ENCODE measurements around the gene JMJD8.
A peak's percentile ranks its signal among the peaks of the same experiment; 100 is the strongest.

The JMJD8 gene

DNA sequence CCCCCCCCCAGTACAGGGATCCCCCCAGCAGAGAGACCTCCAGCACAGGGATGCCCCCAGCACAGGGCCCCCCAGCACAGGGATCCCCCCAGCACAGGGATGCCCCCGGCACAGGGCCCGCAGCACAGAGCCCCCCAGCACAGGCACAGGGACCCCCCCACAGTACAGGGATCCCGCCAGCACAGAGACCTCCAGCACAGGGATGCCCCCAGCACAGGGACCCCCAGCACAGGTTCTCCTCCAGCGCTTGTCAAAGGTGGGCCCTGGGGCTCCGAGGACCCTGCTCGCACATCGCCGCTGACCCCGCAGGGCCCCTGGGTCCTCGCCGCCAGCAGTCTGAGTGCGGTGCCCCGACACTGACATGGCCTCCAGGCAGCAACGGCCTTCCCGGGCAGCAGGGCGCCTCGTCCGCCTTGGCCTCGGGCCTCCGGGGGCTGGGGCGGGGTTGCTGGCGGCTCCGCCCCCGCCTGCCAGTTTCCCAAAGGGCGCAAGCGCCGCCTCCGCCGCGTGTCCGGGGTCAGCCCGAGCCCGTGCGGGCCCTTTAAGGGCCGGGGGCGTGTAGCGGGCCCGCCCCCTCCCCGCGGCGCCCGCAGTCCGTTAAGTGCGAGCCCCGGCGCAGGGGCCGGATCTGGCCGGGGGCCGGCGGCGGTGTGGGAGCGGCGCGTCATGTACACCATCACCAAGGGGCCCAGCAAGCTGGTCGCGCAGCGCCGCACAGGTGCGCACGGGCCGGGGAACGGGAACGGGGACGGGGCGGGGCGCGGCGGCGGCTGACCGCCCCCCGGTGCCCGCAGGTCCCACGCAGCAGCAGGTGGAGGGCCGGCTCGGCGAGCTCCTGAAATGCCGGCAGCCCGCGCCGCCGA is 42.6 kb downstream of the JMJD8 start, which contains the start of gene MCRIP2:
TSS of gene MCRIP2 (plus strand) at position 503 of the 863 bp plus-strand sequence. CDS start at position 667, 164 bp downstream.
- Histone ChIP-seq H3K9ac (ENCODE audit: low read length) (peak within 1 kb of the TSS; percentile 70), H3K27me3 (ENCODE audit: low read length) (no peaks in the 10 kb centered on the region), H3K27ac (ENCODE audit: low read depth, low read length) (peak within 1 kb of the TSS; percentile 74), H3F3A (ENCODE audit: insufficient read depth) (peaks cover 26% of the 10 kb centered on the region), H3K79me2 (ENCODE audit: insufficient read depth, low read length) (peaks cover 13% of the 10 kb centered on the region), H3K4me2 (ENCODE audit: low read depth, low read length, poor library complexity, severe bottlenecking) (peak within 1 kb of the TSS; percentile 65), H3K9me3 (ENCODE audit: insufficient read depth, low read length) (no peaks in the 10 kb centered on the region), H3K36me3 (ENCODE audit: low read length) (no peaks in the 10 kb centered on the region), H2AFZ (ENCODE audit: low read depth, low read length, severe bottlenecking) (peak within 1 kb of the TSS; percentile 35), H3K9me2 (replicated peaks; ENCODE audit: insufficient read depth, low read length) (no peaks in the 10 kb centered on the region), H4K20me1 (ENCODE audit: low read depth, low read length) (no peaks in the 10 kb centered on the region), H3K4me3 (ENCODE audit: insufficient read depth, low read length, poor library complexity, severe bottlenecking) (peak within 1 kb of the TSS; percentile 80)
- TF ChIP-seq, protein P1, sequence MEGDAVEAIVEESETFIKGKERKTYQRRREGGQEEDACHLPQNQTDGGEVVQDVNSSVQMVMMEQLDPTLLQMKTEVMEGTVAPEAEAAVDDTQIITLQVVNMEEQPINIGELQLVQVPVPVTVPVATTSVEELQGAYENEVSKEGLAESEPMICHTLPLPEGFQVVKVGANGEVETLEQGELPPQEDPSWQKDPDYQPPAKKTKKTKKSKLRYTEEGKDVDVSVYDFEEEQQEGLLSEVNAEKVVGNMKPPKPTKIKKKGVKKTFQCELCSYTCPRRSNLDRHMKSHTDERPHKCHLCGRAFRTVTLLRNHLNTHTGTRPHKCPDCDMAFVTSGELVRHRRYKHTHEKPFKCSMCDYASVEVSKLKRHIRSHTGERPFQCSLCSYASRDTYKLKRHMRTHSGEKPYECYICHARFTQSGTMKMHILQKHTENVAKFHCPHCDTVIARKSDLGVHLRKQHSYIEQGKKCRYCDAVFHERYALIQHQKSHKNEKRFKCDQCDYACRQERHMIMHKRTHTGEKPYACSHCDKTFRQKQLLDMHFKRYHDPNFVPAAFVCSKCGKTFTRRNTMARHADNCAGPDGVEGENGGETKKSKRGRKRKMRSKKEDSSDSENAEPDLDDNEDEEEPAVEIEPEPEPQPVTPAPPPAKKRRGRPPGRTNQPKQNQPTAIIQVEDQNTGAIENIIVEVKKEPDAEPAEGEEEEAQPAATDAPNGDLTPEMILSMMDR (IDR thresholded peaks at IDR 0.05; ENCODE audit: insufficient read depth, low read length, poor library complexity, severe bottlenecking), result no peak
- no peak for TF ChIP-seq EZH2phosphoT487 (conservative IDR thresholded peaks at IDR 0.05; ENCODE audit: low read length)

DNA sequence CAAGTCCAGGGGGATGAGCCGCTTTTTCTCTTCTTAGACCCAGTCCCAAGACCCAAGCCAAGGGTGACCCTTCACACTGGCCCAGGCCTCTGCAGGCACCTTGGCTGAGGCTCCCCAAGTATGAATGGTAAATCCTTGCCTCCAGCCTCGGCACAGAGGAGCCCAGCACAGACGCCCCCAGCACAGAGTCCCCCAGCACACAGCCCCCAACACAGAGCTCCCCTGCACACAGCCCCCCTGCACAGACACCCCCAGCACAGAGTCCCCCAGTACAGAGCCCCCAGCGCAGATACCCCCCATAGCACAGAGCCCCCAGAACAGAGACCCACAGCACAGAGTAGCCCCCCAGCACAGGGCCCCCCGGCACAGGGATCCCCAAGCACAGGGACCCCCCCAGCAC is 43.5 kb downstream of the JMJD8 start:
- peak overlapping the region; percentile 65 for H3K4me2 ChIP-seq (ENCODE audit: low read depth, low read length, poor library complexity, severe bottlenecking)
- peak overlapping the region; percentile 70 for H3K9ac ChIP-seq (ENCODE audit: low read length)
- no peak overlapping the region for H3K4me3 ChIP-seq (ENCODE audit: insufficient read depth, low read length, poor library complexity, severe bottlenecking)

DNA sequence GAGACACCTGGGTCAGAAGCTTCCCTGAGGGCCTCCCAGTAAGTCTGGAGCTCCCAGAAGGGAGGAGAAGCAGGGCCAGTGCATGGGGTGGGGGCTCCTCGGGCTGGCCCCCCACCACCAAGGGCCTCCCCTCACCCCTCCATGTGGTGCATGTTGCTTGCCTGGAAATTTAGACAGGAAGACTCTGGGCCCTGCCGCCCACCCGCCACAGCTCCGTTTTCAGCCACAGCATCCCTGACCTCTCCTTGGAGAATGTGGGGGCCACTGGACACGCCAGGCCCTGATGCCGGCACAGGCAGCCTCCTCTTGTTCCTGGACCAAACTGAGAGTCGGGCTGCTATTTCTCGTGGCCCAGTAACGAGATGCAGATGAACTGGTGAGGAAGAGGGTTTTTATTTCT is 45.3 kb downstream of the JMJD8 start:
- H3F3A ChIP-seq (ENCODE audit: insufficient read depth), result peaks cover 26% of the 10 kb centered on the region
- no peak overlapping the region for H3K4me3 ChIP-seq (ENCODE audit: insufficient read depth, low read length, poor library complexity, severe bottlenecking)
- H3K9ac ChIP-seq (ENCODE audit: low read length), result peak overlapping the region; percentile 4; the same call in 1 of the 2 replicates
- no peaks in the 10 kb centered on the region for H3K27me3 ChIP-seq (ENCODE audit: low read length)
- no peak overlapping the region for H2AFZ ChIP-seq (ENCODE audit: low read depth, low read length, severe bottlenecking)
- H4K20me1 ChIP-seq (ENCODE audit: low read depth, low read length), result no peaks in the 10 kb centered on the region
- H3K4me2 ChIP-seq (ENCODE audit: low read depth, low read length, poor library complexity, severe bottlenecking), result peak overlapping the region; percentile 24
- H3K9me2 ChIP-seq (replicated peaks; ENCODE audit: insufficient read depth, low read length), result no peaks in the 10 kb centered on the region
- TF ChIP-seq, protein P1 (IDR thresholded peaks at IDR 0.05; ENCODE audit: insufficient read depth, low read length, poor library complexity, severe bottlenecking), result no peak
- TF ChIP-seq EZH2phosphoT487 (conservative IDR thresholded peaks at IDR 0.05; ENCODE audit: low read length), result no peak
- no peaks in the 10 kb centered on the region for H3K9me3 ChIP-seq (ENCODE audit: insufficient read depth, low read length)
- H3K79me2 ChIP-seq (ENCODE audit: insufficient read depth, low read length), result peaks cover 13% of the 10 kb centered on the region
- peak overlapping the region; percentile 63 for H3K27ac ChIP-seq (ENCODE audit: low read depth, low read length)
- H3K36me3 ChIP-seq (ENCODE audit: low read length), result no peaks in the 10 kb centered on the region

More for the DNA sequence above, 43.5 kb downstream of the JMJD8 start:
- TF ChIP-seq EZH2phosphoT487 (conservative IDR thresholded peaks at IDR 0.05; ENCODE audit: low read length), result no peak
- TF ChIP-seq, protein P1 (IDR thresholded peaks at IDR 0.05; ENCODE audit: insufficient read depth, low read length, poor library complexity, severe bottlenecking), result no peak
- Histone ChIP-seq H3F3A (ENCODE audit: insufficient read depth) (peaks cover 26% of the 10 kb centered on the region), H3K79me2 (ENCODE audit: insufficient read depth, low read length) (peaks cover 13% of the 10 kb centered on the region), H3K27ac (ENCODE audit: low read depth, low read length) (peak overlapping the region; percentile 74; the same call in 1 of the 2 replicates), H2AFZ (ENCODE audit: low read depth, low read length, severe bottlenecking) (no peak overlapping the region), H3K9me3 (ENCODE audit: insufficient read depth, low read length) (no peaks in the 10 kb centered on the region), H4K20me1 (ENCODE audit: low read depth, low read length) (no peaks in the 10 kb centered on the region), H3K27me3 (ENCODE audit: low read length) (no peaks in the 10 kb centered on the region), H3K9me2 (replicated peaks; ENCODE audit: insufficient read depth, low read length) (no peaks in the 10 kb centered on the region), H3K36me3 (ENCODE audit: low read length) (no peaks in the 10 kb centered on the region)

Data from SU-DHL-6 (cell line).